ENCODE measurements around the gene CGREF1. TPM values are rescaled to one million over a fixed set of nuclear protein-coding genes. Genes with fewer than 3 reads are reported as not detected.

CGREF1 gene
- total RNA-seq, 1 experiment from 2014 or later = 5.0 TPM

GRCh38 chr2:27159271-27159670, 40.3 kb upstream of the CGREF1 start:
- ChIA-PET CTCF (interaction anchor here (1.2 kb wide), 1 partner anchor 32 kb away, joined by 7 read pairs; no protein-coding TSS in a partner anchor), POLR2A (interaction anchor here (0.8 kb wide), 1 partner anchor 52 kb away, joined by 4 read pairs; the partner anchor contains the start of genes ATRAID and SLC5A6)
- Histone ChIP-seq H3K27me3 (replicated peaks; ENCODE audit: control insufficient read depth, insufficient read depth, low read length) (no peaks in the 10 kb centered on the region), H3K4me1 (0 out of 2 replicates have a peak, but pooled peaks cover 2% of the 10 kb centered on the region), H3K4me3 (ENCODE audit: low read depth, low read length) (no peak overlapping the region), H3K9me3 (no peaks in the 10 kb centered on the region), H3K36me3 (ENCODE audit: control insufficient read depth, insufficient read depth, low read length) (no peaks in the 10 kb centered on the region)
- Mint-ChIP-seq H3K9me3 (ENCODE audit: unreplicated experiment) (no peaks in the 10 kb centered on the region), H3K36me3 (ENCODE audit: insufficient read depth, unreplicated experiment) (no peaks in the 10 kb centered on the region), H3K4me1 (ENCODE audit: low read depth, unreplicated experiment) (no peaks in the 10 kb centered on the region), H3K4me3 (ENCODE audit: unreplicated experiment) (no peak overlapping the region), H3K27ac (ENCODE audit: unreplicated experiment) (no peak overlapping the region), H3K27me3 (ENCODE audit: insufficient read depth, unreplicated experiment) (no peaks in the 10 kb centered on the region)
- DNase-seq = no peak
- TF ChIP-seq CTCF (IDR thresholded peaks at IDR 0.05; ENCODE audit: insufficient read depth in 1 of 2, low read depth in 1 of 2, low read length in 1 of 2, severe bottlenecking in 1 of 2, unreplicated experiment in 1 of 2) = no peak
- BruUV-seq (replicated peaks) = no TSS peak
- intact Hi-C loops (cut with micrococcal nuclease; ENCODE audit: unreplicated experiment) = no loop called here

- H3K4me1 Mint-ChIP-seq (ENCODE audit: low read depth, unreplicated experiment) = no peaks in the 10 kb centered on the region
- no peak overlapping the region for H3K27ac Mint-ChIP-seq (ENCODE audit: unreplicated experiment)
- H3K27me3 Mint-ChIP-seq (ENCODE audit: insufficient read depth, unreplicated experiment) = no peaks in the 10 kb centered on the region
- Histone ChIP-seq H3K4me3 (ENCODE audit: low read depth, low read length) (no peak overlapping the region), H3K4me1 (0 out of 2 replicates have a peak, but pooled peaks cover 2% of the 10 kb centered on the region), H3K36me3 (ENCODE audit: control insufficient read depth, insufficient read depth, low read length) (no peaks in the 10 kb centered on the region), H3K9me3 (no peaks in the 10 kb centered on the region), H3K27me3 (replicated peaks; ENCODE audit: control insufficient read depth, insufficient read depth, low read length) (no peaks in the 10 kb centered on the region)
- POLR2A ChIA-PET = interaction anchor here (0.6 to 0.8 kb wide), 2 partner anchors 53 to 107 kb away, joined by 4 read pairs; partner anchors contain the start of genes AGBL5, ATRAID and SLC5A6
- intact Hi-C loops (cut with micrococcal nuclease; ENCODE audit: unreplicated experiment) = no loop called here
- no peak for TF ChIP-seq CTCF (IDR thresholded peaks at IDR 0.05; ENCODE audit: insufficient read depth in 1 of 2, low read depth in 1 of 2, low read length in 1 of 2, severe bottlenecking in 1 of 2, unreplicated experiment in 1 of 2)
- BruUV-seq (replicated peaks) = no TSS peak
- no peak overlapping the region for H3K4me3 Mint-ChIP-seq (ENCODE audit: unreplicated experiment)
- DNase-seq = no peak
- H3K36me3 Mint-ChIP-seq (ENCODE audit: insufficient read depth, unreplicated experiment) = no peaks in the 10 kb centered on the region
- CTCF ChIA-PET = interaction anchor here (0.6 to 1.2 kb wide), 3 partner anchors 28 to 33 kb away, joined by 3 to 7 read pairs (median 3); no protein-coding TSS in a partner anchor
- no peaks in the 10 kb centered on the region for H3K9me3 Mint-ChIP-seq (ENCODE audit: unreplicated experiment)
Measured at GRCh38 chr2:27158468-27158867, 39.5 kb upstream of the CGREF1 start.

GRCh38 chr2:27155069-27155520, 36.2 kb upstream of the CGREF1 start:
- H3K9me3 Mint-ChIP-seq (ENCODE audit: unreplicated experiment) = no peaks in the 10 kb centered on the region
- H3K4me1 Mint-ChIP-seq (ENCODE audit: low read depth, unreplicated experiment) = no peaks in the 10 kb centered on the region
- CTCF ChIA-PET = interaction anchor here (0.8 to 1.6 kb wide), 2 partner anchors 15 to 36 kb away, joined by 3 to 8 read pairs; no protein-coding TSS in a partner anchor
- Histone ChIP-seq H3K9me3 (no peaks in the 10 kb centered on the region), H3K4me1 (0 out of 2 replicates have a peak, but pooled peaks cover 4% of the 10 kb centered on the region), H3K27me3 (replicated peaks; ENCODE audit: control insufficient read depth, insufficient read depth, low read length) (no peaks in the 10 kb centered on the region), H3K36me3 (ENCODE audit: control insufficient read depth, insufficient read depth, low read length) (no peaks in the 10 kb centered on the region), H3K4me3 (ENCODE audit: low read depth, low read length) (no peak overlapping the region)
- POLR2A ChIA-PET = no interaction called here
- no peak overlapping the region for H3K4me3 Mint-ChIP-seq (ENCODE audit: unreplicated experiment)
- H3K27me3 Mint-ChIP-seq (ENCODE audit: insufficient read depth, unreplicated experiment) = no peaks in the 10 kb centered on the region
- intact Hi-C loops (cut with micrococcal nuclease; ENCODE audit: unreplicated experiment) = no loop called here
- no TSS peak for BruUV-seq (replicated peaks)
- no peak for DNase-seq
- no peaks in the 10 kb centered on the region for H3K36me3 Mint-ChIP-seq (ENCODE audit: insufficient read depth, unreplicated experiment)
- no peak overlapping the region for H3K27ac Mint-ChIP-seq (ENCODE audit: unreplicated experiment)
- TF ChIP-seq CTCF (IDR thresholded peaks at IDR 0.05; ENCODE audit: insufficient read depth in 1 of 2, low read depth in 1 of 2, low read length in 1 of 2, severe bottlenecking in 1 of 2, unreplicated experiment in 1 of 2) = no peak
